ENCODE results near the gene MTHFD1. TPM values are rescaled to one million over a fixed set of nuclear protein-coding genes. Genes with fewer than 3 reads are reported as not detected.
"Not testable (repeated sequence)": the region's sequence is repeated elsewhere in the genome, so short reads cannot be mapped to it uniquely, and the experiment has no call there.

Gene MTHFD1
- total RNA-seq, 2 donors from 2014 or later: 30.5 to 42.8 TPM

DNA sequence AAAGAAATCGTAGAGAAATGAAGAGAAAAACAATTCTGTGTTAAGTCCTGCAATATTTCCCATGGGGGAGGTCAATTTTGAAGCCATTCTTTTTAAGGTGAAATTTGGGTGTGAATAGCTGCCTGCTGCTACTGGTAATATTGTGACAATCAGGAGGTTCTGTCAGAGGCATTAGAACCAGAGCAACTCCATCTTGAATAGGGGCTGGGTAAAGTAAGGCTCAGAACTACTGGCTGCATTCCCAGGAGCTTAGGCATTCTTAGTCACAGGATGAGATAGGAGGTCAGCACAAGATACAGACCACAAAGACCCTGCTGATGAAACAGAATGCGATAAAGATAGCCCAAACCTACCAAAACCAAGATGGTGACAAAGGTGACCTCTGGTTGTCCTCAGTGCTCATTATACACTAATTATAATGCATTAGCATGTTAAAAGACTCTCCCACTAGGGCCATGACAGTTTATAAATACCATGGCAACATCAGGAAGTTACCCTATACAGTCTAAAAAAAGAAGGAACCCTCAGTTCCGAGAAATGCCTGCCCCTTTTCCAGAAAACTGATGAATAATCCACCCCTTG lies 24.8 kb upstream of the MTHFD1 start:
- Histone ChIP-seq H3K4me3 (no peak overlapping the region), H3K27ac (no peak overlapping the region), H3K27me3 (no peaks in the 10 kb centered on the region), H3K36me3 (no peaks in the 10 kb centered on the region), H3K4me1 (no peaks in the 10 kb centered on the region), H3K9me3 (no peaks in the 10 kb centered on the region)
- no peak for DNase-seq (ENCODE audit: low spot score)
- TF ChIP-seq CTCF (IDR thresholded peaks at IDR 0.05): no peak

DNA sequence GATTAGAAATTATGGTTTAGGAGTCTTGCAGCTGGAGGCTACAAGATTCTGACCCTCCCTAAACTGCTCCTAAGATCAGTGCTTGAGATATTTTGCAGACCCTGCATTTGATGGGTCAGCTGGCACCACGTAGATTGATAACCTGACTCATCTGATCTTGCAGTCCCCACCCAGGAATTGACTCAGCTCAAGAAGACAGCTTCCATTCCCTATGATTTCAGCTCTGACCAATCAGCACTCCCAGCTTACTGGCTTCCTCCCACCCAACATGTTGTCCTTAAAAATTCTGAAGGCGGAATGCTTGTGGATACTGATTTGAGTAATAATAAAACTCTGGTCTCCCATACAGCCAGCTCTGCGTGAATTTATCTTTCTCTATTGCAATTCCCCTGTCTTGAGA lies 23.2 kb upstream of the MTHFD1 start:
- no peak for DNase-seq (ENCODE audit: low spot score)
- Histone ChIP-seq H3K27me3 (no peaks in the 10 kb centered on the region), H3K27ac (no peak overlapping the region), H3K4me3 (no peak overlapping the region), H3K9me3 (no peaks in the 10 kb centered on the region), H3K4me1 (no peaks in the 10 kb centered on the region), H3K36me3 (no peaks in the 10 kb centered on the region)
- no peak for TF ChIP-seq CTCF (IDR thresholded peaks at IDR 0.05)

DNA sequence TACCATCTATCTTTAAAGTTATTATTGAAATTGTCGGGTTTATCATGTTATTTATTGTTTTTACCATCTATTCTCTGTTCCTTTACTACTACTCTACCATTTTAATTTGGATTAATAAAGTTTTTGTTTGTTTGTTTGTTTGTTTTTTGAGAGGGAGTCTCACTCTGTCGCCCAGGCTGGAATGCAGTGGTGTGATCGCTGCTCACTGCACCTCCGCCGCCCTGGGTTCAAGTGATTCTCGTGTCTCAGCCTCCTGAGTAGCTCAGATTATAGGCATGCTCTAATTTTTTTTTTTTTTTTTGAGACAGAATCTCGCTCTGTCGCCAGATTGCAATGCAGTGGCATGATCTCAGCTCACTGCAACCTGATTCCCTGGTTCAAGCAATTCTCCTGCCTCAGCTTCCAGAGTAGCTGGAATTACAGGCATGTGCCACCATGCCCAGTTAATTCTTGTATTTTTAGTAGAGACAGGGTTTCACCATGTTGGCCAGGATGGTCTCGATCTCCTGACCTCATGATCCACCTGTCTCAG lies 22.7 kb upstream of the MTHFD1 start:
- H3K27ac ChIP-seq; H3K36me3 ChIP-seq; DNase-seq (ENCODE audit: low spot score); H3K27me3 ChIP-seq; H3K9me3 ChIP-seq; H3K4me1 ChIP-seq; H3K4me3 ChIP-seq: not testable (repeated sequence)

DNA sequence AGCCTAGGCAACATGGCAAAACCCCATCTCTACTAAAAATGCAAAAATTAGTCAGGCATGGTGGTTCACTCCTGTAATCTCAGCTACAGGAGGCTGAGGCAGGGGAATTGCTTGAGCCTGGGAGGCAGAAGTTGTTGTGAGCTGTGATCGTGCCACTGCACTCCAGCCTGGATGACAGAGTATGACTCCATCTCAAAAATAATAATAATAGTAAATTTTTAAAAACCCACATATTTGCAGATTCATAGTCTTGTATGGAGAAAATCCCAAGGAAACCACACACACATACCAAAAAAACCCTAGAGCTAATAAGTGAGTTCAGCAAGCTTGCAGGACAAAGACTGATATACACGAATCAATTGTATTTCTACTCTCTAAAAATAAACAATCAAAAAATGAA lies 19.0 kb upstream of the MTHFD1 start:
- H3K9me3 ChIP-seq: no peaks in the 10 kb centered on the region
- TF ChIP-seq CTCF (IDR thresholded peaks at IDR 0.05): no peak
- no peak for DNase-seq (ENCODE audit: low spot score)
- H3K27me3 ChIP-seq: no peaks in the 10 kb centered on the region
- H3K4me3 ChIP-seq: no peak overlapping the region
- no peak overlapping the region for H3K27ac ChIP-seq
- H3K36me3 ChIP-seq: no peaks in the 10 kb centered on the region
- H3K4me1 ChIP-seq: no peaks in the 10 kb centered on the region

- Histone ChIP-seq H3K9me3 (no peaks in the 10 kb centered on the region), H3K36me3 (peaks cover 6% of the 10 kb centered on the region), H3K4me1 (peaks cover 0 to 24% of the 10 kb centered on the region in 2 donors), H3K27me3 (no peaks in the 10 kb centered on the region), H3K4me3 (peak overlapping the region; percentile 60 to 62), H3K27ac (peak overlapping the region; percentile 78 to 82)
- TF ChIP-seq CTCF (IDR thresholded peaks at IDR 0.05): no peak
- DNase-seq (ENCODE audit: low spot score): no peak
Observed at GRCh38 chr14:64387232-64387781, 846 bp upstream of the MTHFD1 start.

GRCh38 chr14:64388533-64389285 lies 556 bp downstream of the MTHFD1 start:
- no peak for TF ChIP-seq CTCF (IDR thresholded peaks at IDR 0.05)
- peaks cover 0 to 24% of the 10 kb centered on the region in 2 donors for H3K4me1 ChIP-seq
- peak overlapping the region; percentile 60 to 62 for H3K4me3 ChIP-seq

More at GRCh38 chr14:64388533-64389285, 556 bp downstream of the MTHFD1 start:
- peak; percentile 60 for DNase-seq (ENCODE audit: low spot score)
- Histone ChIP-seq H3K27me3 (no peaks in the 10 kb centered on the region), H3K36me3 (peaks cover 6% of the 10 kb centered on the region), H3K27ac (peak overlapping the region; percentile 78 to 82), H3K9me3 (no peaks in the 10 kb centered on the region)
